GM19351 (cell line): ENCODE results near the gene DAZAP1.
A peak's percentile ranks its signal among the peaks of the same experiment; 100 is the strongest.
"Not testable (repeated sequence)": the region's sequence is repeated elsewhere in the genome, so short reads cannot be mapped to it uniquely, and the experiment has no call there.

Experiments
- ATAC-seq: cut with Tn5 transposase; IDR thresholded peaks from one replicate; pipeline ENCODE4 v1.9.1; 2021; ENCODE audit warnings: mild to moderate bottlenecking, moderate library complexity; ENCODE audit not compliant: unreplicated experiment

The DAZAP1 gene

DNA sequence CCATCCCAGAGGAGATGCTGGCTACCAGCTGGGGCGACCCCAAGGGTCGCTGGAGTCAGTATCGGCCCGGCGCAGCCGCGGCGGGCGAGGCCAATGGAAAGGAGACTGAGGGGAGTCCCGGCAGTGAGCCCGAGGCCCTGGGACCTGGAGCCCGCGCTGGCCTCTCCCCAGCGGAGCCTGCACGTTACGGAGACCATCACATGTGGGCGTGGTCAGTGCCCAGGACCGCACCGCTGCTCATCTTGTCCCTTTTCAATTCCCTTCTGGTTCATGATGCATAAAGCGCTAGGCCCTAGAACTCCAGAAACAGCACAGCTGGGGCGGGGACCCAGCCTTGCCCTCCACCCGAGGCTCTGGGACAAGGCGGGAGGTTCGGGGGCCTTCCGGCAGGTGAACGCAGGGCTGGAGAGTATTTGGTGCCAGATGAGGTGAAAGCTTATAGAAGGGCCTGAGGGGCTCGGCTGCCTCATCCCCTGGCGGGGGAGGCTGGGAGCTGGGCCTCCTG lies 63.7 kb downstream of the DAZAP1 start:
- no peak for ATAC-seq

DNA sequence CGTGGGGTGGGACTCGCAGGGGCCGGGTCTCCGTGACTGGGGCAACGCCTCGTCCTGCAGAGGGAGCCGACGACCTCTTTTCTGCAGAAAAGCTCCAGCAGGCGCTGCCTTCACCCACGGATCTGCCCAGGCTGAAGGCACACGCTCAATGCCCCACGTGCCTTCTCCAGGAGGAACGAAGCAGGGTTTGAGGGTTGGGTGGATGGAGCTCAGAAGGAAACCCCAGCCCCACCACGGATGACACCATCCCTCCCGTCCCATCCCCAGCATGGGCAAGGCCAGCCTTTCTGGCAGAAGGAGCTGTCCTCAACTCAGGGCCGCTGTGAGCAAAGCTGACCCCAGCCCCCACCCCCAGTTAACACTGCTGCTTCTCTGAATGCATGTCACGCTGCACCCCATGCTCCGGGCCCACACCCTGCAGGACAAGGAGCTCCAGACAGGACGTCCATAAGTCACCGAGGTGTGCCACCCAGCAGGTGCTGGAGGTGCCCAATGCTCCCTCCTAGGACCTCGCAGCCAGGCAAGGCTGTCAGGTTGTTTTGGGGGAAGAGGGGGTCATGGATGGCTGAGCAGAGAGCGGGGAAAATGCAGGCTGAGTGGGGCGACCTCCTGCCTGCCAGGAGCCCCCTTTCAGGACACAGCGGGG lies 64.3 kb downstream of the DAZAP1 start:
- no peak for ATAC-seq

DNA sequence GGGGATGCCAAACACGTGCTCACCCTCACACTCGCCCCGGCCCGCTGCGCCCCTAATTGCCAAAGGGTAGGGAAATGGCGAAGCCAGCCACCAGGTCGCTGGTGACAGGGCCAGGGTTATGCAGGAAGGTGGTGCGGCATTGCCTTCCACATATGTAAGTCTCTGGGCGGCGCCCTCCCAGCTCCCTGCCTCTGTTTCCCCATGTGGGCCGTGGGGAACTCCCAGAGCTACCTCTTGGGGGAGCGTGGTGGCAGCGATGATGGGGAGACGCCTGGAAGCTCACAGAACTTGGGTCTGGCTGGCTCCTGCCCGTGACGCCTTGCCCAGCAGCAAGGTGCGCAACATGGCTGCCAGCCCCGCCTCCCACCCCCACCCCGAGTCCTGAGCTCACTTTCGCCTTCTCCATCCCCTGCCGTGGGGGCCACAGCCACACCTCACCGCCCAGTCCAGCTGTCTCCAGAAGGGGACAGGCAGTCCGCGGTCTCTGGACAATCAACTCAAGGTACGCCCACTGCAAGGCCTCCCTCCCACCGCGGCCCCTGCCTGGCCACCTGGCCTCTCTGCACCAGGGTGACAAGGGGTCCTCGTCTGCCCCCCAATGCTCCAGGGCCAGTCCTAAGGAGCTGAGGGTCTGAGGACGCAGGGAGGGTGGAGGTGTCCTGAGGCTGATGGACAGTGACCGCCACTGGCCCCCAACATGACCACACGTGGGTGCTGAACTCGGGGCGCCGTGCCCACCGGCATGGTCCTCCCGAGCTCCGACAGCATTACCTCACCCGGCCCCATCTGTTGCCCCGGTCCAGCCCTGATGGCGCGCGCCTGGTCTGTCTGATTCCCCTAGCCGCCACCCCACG lies 65.1 kb downstream of the DAZAP1 start:
- no peak for ATAC-seq

DNA sequence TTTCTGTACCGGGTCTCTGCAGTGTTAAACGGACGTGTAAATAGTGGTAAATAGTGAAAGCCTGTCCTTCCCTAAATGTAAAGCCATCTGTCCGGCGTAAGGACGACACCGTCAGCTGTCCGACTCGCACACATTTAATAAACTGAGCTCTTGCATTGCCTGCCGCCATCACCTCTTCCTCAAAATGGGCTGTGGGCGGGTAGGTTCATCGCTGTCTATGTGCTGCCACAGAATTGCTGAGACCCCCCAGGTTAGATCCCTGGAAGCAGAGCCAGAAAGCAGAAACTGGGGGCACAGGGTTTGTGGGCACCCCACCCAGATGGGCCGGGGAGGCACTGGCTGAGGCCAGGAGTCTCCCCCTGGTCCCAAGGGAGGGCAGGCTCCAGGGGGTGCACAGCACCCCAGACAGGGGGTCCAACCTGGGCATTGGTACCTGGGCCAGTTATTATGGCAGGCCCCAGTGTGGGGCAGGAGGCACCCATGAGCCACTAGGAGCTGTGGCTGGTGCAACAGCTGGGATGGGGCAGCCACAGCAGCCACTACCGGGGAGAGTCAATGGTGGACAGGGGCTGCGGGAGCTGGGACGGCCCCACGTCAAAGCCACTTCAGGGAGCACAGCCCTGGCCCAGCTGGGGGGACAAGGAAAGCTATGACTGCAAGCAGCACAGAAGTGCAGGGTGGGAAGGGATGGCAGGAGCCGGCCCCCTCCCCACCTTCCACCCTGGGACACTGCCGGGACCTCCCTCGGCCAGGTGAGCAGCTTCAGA lies 65.9 kb downstream of the DAZAP1 start:
- ATAC-seq = no peak

DNA sequence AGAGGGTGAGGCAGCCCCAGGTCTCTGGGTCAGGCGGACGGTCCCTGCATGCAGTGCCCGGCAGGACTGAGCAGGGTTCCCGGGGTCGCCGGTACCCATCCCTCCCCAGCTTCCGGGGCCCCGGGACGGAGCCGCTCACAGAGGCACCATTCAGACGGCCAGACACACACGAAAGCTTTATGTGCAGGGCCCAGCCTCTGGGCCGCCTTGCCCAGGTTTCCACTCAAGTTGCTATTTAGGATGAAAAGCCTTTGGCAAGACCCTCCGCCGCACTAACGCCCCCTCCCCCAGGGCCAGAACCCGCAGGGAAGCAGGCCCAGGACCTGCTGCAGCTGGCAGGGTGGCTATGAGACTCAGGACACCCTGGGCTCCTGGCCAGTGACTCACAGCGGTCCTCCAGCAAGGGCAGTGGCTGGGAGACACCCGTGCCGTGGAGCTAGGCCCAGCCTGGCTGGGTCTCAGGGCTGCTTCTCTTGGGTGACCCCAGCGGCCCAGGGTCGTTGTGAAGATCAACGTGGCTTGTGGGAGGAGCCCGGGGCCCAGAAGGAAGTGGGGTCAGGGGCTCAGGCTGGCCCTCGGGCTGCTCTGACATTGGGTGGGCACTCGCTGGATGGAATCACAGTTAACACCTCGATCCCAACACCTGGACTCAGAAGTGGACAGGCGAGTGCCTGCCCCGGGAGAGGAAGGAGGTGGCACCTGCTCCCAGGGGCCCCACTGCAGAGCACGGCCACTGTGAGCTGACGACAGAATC lies 66.8 kb downstream of the DAZAP1 start:
- no peak for ATAC-seq

DNA sequence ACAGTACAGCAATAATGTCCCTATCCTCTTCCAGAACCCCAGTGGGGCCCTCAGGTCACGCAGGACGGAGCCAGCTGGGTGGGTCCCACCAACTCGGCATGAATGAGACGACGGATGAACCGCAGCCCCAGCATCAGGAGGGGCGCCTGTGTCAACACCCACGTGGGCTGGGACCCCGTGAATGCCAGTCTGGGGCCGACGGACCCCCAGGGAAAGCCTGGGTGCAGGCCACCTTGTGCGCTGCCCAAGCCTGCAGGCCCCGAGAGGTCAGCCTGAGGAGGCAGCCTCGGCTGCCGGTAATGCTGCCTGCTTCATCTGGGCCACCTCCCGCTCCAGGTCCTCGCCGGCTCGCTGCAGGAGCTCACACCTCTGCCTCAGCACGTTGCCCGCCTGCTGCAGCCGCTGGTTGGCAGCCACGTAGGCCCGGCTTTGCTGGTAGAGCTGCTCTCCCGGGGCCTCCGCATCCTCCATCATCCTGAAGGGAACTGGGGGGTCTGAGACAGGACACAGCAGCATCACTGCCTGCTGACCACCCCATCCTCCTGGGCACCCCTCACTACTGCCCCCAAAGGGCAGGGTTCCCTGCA lies 67.5 kb downstream of the DAZAP1 start:
- no peak for ATAC-seq

DNA sequence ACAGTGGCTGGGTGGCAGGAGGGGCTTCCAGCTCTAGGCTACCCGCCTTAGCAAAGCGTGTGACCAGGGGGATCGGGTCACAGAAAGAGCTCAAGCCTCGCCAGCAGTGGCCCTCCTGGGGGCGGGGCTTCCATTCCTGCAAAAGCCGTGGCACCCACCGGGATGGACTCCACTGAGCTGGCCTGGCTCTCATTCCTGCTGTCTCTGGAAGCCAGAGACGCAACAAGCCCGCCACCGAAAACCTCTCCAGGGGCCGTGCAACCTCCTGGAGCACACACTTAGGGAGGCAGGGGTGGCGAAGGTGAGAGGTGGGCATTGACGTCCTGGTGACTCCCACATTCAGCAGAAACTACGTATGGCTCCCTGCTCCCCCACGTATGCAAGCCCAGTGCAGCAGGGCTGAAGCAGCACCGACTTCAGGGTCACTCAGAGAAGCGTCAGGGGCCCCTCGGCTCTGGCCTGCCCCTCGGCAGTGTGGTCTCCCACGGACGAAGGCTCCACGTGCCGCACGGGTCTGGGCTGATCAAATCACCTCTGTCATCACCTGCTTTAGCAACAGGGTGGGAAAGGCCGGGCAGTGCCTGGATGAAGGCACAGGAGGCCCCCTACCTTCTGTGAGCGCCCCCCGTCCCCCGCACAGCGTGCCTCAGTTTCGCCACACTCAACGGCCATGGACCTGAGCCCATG lies 68.5 kb downstream of the DAZAP1 start:
- no peak for ATAC-seq

DNA sequence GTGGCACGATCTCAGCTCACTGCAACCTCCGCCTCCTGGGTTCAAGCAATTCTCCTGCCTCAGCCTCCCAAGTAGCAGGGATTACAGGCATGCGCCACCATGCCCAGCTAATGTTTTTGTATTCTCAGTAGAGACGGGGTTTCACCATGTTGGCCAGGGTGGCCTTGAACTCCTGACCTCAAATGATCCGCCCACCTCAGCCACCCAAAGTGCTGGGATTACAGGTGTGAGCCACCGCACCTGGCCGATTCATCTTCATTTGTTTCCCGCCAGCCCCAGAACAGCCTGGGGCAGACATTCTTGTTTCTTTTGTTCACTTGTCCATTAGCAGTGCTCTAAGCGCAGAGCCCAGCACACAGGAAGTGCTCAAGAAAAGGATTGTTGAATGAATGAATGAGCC lies 69.7 kb downstream of the DAZAP1 start:
- ATAC-seq = not testable (repeated sequence)

DNA sequence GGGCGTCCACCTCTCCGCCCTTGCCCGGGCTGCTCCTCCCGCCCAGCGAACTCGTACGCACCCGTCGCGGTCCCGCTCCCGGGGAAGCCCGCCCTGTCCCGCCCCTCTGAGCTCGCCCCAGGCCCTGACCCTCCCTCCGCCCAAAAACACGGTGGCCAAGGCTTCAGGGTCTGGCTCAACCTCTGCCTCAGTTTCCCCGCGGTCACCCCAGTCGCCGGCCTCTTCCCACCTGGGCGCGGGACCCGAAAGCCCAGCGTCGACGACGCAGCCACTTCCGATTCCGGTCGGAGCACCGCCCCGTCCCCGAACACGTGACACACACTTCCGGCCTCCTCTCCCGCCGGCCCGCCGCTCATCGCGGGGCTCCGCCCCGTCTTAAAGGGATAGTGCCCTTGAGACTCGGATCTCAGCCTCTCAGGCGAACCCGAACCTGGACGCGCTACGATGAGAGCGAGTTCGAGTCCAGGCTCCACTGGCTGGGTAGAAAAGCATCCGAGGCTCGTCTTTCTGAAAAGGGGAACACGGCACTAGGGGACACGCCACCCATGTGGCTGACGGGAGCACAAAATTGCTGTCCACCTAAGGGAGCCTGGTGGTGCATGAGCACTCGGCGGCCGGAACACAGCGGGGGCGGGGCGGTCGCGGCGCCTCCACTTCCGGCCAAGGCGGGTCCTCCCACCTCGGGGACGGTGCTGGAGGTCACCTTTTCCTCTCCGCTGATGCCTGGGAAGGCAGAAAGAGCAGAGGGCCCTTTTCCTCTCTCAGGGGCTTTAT lies 71.7 kb downstream of the DAZAP1 start, which contains the start of gene C19orf25:
C19orf25 (minus strand) TSS at position 282 of the 774 bp plus-strand sequence. CDS start 312 bp downstream, outside the sequence.
- ATAC-seq = peak; percentile 87

DNA sequence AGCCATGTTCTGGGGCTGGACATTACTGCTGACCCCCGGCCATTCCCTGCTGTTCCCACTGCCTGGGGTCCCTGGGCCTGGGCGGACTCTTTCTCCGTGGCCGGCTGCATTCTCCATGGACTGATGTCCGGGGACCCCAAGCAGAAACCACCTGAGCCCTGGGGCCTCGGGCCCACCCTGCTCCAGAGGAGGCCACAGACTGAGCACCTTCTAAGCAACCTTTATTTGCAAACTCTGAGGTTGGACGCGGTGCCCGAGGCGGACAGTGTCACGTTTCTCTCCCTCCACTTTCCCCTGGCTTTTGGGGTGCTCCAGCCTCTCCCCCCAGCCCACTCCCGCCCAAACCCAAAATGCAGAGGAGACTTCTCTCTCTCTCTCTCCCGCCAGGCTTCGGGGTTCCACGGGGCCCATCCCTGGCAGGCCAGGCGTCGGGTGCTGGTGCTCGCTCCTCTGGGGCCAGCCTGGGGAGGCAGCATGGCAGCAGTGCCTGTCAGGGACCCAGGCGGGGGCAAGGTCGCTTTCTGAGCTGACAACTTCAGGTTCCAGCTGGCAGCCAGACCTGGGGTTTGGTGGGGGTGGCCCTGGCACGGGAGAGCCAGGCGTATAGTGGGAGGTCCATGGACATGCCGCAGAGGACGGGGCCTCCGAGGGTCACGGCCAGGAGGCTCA lies 74.0 kb downstream of the DAZAP1 start:
- ATAC-seq = no peak

DNA sequence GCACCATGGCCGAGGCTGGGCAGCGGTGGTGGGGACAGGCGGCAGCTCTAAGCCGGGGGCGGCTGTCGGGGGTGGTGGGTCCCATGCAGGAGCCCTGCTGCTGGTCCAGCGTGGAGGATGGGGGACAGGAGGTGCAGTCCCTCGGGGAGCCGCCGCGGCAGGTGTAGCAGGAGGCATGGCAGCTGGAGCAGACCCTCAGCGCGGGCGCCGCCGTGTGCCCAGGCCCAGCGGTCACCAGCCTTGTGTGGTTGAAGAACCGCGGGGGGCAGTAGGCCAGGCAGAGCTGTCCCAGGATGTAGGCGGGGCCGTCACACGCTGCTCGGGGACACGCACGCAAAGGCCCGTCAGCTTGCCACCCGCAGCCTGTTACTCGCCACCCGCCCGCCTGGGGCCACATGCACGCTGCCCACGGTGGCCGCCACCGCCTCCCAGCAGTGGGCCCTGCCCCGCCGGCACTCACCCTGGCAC lies 74.5 kb downstream of the DAZAP1 start:
- ATAC-seq = no peak

DNA sequence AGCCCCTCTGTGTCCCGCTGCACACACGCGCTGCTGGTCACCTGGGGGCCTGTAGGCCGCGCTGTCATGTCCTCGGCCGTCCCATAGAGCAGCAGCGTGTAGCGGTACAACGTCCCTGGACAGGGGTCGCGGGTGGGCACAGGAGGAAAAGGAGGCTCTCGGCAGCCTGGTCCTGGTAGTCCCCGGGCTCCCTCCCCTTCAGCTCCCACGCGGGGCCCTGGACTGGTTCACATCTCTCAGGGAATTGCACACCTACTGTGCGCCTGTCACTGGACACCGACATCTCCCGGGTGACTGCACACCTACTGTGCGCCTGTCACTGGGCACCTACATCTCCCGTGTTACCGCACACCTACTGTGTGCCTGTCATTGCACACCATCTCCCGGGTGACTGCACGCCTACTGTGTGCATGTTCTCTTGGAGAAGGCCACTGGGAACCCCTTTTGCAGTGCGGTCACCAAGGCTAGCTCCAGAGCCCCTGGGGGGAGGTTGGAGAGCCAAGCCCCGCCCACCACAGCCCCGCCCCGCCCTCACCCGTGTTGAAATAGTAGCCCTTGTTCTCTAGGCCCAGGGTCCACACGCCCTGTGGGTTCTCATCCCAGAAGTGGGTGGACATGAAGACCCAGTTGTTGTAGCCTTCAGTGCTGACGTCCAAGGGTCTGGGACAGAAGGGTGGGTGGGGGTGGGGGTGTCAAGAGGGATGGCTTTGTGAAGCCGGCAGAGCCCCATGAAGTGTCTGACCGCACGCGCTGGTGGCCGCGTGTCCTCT lies 75.2 kb downstream of the DAZAP1 start:
- ATAC-seq = no peak

DNA sequence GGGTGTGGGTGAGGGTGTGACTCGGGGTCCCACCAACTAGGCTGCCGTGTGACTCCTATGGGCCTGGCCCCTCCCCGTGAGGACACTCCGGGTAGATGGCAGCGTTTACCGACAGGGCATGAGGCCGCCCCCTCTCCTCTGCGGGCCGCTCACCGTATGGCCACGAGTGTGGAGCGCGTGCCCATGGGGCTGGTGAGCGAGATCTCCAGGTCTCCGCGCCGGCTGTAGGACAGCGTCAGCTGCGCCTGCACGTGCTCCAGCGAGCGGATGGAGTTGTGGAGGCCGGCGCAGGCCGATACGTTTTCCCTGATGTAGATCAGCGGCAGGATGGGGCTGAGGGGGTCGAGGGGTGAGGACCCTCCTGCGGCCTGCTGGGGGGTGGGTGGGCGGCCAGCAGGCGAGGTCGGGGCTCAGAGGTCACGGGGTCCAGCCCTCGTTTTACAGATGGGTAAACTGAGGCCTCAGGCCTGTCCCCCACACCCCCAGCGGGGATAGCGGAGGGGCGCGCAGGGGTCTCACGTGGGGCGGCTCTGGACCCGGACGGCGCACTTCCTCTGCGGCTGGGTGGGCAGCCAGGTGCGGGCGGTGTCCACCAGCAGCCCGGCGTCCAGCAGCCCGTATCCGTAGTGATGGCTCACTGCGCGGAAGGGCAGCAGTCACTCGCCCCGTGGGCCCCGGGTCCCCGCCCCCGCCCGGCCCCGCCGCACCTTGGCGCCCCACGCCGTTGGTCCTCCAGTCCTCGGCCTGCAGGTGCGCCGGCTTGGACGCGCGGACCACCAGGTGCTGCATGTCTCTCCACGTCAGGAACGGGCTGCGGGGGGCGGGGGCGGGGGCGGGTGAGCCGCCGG lies 76.0 kb downstream of the DAZAP1 start:
- ATAC-seq = no peak

DNA sequence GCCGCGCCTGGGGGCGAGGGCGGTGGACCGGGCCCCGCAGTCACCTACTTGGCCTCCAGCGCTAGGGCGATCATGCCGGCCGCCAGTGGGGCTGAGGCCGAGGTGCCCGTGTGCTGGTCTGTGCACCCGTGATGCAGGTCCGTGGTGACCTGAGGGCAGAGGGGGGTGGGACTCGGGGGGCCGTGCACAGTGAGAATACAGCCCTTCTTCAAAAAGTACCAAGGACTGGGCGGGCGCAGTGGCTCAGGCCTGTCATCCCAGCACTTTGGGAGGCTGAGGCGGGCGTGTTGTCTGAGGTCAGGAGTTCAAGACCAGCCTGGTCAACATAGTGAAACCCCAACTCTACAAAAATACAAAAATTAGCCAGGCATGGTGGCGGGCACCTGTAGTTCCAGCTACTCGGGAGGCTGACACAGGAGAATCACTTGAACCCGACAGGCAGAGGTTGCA lies 76.6 kb downstream of the DAZAP1 start:
- no peak for ATAC-seq
